ENCODE measurements around the gene MAGI2. TPM values are rescaled to one million over a fixed set of nuclear protein-coding genes. Genes with fewer than 3 reads are reported as not detected.

Gene MAGI2
- total RNA-seq, 4 donors from 2014 or later: 0.98 to 4.8 (median 2.5) TPM

DNA sequence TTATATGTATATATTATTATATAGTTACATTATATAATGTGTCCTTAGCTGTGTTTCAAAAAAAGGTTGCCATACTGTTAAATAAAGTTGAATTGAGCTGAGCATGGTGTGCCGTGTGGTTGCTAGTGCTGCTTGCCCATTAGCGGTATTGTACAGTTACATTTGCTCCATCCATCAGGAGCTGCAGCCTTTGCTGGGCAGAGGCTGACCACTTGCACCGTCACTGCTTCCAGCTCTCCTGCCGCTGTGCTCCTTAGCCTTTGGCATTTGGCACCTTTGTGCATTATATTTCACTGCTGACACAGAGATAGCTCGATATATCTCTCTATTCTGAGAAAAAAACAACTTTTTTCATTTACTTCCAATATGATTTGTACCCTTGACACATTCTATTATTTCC, 1282.7 kb downstream of the MAGI2 start:
- no peaks in the 10 kb centered on the region for H3K36me3 ChIP-seq

DNA sequence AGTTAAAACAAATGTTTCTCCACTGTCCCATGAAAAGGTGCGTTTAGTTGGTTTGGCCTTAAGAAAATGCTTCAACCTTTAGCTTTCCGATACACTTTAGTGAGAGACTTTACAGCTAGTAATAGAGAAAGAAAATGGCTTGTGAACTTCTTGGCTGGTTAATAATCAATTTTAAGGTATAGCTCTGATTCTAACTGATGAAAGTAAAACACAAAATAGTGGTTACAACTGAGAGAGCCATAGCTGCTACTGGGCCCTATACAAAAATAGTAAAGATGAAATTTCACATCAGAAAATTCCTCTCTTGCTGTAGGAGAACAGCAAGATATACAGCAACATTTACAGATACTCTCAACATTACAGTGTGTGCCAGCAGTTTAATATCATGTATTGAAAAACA, 1283.5 kb downstream of the MAGI2 start:
- Histone ChIP-seq H3K27ac (no peak overlapping the region), H3K36me3 (no peaks in the 10 kb centered on the region), H3K27me3 (no peaks in the 10 kb centered on the region), H3K4me1 (no peaks in the 10 kb centered on the region), H3K4me3 (no peak overlapping the region), H3K9me3 (no peaks in the 10 kb centered on the region)
- no peak for TF ChIP-seq EP300 (IDR thresholded peaks at IDR 0.05)
- TF ChIP-seq POLR2AphosphoS5 (IDR thresholded peaks at IDR 0.05): no peak
- no peak for TF ChIP-seq POLR2A (IDR thresholded peaks at IDR 0.05)
- TF ChIP-seq, protein P1, sequence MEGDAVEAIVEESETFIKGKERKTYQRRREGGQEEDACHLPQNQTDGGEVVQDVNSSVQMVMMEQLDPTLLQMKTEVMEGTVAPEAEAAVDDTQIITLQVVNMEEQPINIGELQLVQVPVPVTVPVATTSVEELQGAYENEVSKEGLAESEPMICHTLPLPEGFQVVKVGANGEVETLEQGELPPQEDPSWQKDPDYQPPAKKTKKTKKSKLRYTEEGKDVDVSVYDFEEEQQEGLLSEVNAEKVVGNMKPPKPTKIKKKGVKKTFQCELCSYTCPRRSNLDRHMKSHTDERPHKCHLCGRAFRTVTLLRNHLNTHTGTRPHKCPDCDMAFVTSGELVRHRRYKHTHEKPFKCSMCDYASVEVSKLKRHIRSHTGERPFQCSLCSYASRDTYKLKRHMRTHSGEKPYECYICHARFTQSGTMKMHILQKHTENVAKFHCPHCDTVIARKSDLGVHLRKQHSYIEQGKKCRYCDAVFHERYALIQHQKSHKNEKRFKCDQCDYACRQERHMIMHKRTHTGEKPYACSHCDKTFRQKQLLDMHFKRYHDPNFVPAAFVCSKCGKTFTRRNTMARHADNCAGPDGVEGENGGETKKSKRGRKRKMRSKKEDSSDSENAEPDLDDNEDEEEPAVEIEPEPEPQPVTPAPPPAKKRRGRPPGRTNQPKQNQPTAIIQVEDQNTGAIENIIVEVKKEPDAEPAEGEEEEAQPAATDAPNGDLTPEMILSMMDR (IDR thresholded peaks at IDR 0.05): no peak
- no peak for DNase-seq (ENCODE audit: low spot score in 2 of 2)
- 95% methylated on average over 2 of the region's 2 CpGs for WGBS

More for the DNA sequence above, 1282.7 kb downstream of the MAGI2 start:
- H3K4me1 ChIP-seq: peaks cover under 1% of the 10 kb centered on the region
- no peaks in the 10 kb centered on the region for H3K9me3 ChIP-seq
- no peak for DNase-seq (ENCODE audit: low spot score in 2 of 2)
- no peaks in the 10 kb centered on the region for H3K27me3 ChIP-seq
- 89% methylated on average over 5 of the region's 5 CpGs for WGBS
- H3K4me3 ChIP-seq: no peak overlapping the region
- TF ChIP-seq POLR2A (IDR thresholded peaks at IDR 0.05) (no peak), EP300 (IDR thresholded peaks at IDR 0.05) (no peak), POLR2AphosphoS5 (IDR thresholded peaks at IDR 0.05) (no peak)
- TF ChIP-seq, protein P1 (IDR thresholded peaks at IDR 0.05): no peak
- H3K27ac ChIP-seq: no peak overlapping the region

DNA sequence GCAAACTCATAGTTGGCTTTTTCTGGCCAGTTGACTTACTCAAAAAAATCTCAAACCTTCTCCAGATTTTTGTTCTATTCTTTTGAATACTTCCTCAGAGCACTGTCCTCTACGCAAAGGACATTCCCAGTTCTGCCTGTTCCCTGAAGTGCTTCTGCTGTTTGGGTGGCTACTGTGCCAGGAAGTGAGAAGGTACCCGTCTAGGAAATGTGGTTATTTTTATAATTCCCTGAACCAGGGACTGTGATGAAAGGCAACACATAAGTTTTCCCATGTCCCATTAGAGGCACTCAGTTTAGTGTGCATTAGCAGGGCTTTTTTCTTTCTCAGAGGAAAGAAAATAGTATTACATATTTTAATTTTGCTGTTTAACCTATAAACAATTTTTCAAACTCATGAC, 1284.6 kb downstream of the MAGI2 start:
- Histone ChIP-seq H3K27me3 (no peaks in the 10 kb centered on the region), H3K9me3 (no peaks in the 10 kb centered on the region), H3K27ac (no peak overlapping the region), H3K4me3 (no peak overlapping the region), H3K36me3 (no peaks in the 10 kb centered on the region), H3K4me1 (no peaks in the 10 kb centered on the region)
- TF ChIP-seq, protein P1 (IDR thresholded peaks at IDR 0.05): no peak
- no peak for TF ChIP-seq POLR2A (IDR thresholded peaks at IDR 0.05)
- TF ChIP-seq EP300 (IDR thresholded peaks at IDR 0.05): no peak
- no peak for TF ChIP-seq POLR2AphosphoS5 (IDR thresholded peaks at IDR 0.05)
- DNase-seq (ENCODE audit: low spot score in 2 of 2): no peak
- 68% methylated on average over 2 of the region's 2 CpGs for WGBS

DNA sequence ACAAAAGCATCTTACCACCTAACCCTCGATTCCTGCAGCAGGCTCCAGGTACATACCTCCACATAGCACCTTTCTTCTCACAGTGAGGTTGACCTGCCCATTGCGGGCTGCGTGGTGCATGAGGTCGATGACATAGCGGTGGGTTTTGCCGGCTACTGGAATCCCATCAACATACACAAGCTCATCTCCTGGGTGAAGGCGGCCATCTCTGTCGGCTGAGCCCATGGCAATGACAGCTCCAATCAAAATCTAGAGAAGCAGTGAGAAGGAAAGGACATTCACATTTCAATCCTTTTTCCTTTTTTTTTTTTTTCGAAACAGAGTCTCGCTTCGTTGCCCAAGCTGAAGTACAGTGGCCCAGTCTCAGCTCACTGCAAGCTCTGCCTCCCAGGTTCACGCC, 1285.6 kb downstream of the MAGI2 start:
- H3K4me1 ChIP-seq: no peaks in the 10 kb centered on the region
- no peaks in the 10 kb centered on the region for H3K9me3 ChIP-seq
- no peaks in the 10 kb centered on the region for H3K36me3 ChIP-seq
- no peak overlapping the region for H3K4me3 ChIP-seq
- TF ChIP-seq EP300 (IDR thresholded peaks at IDR 0.05) (no peak), POLR2AphosphoS5 (IDR thresholded peaks at IDR 0.05) (no peak), POLR2A (IDR thresholded peaks at IDR 0.05) (no peak)
- TF ChIP-seq, protein P1 (IDR thresholded peaks at IDR 0.05): no peak
- DNase-seq (ENCODE audit: low spot score in 2 of 2): no peak
- 96% methylated on average over 12 of the region's 12 CpGs for WGBS
- H3K27me3 ChIP-seq: no peaks in the 10 kb centered on the region
- no peak overlapping the region for H3K27ac ChIP-seq

DNA sequence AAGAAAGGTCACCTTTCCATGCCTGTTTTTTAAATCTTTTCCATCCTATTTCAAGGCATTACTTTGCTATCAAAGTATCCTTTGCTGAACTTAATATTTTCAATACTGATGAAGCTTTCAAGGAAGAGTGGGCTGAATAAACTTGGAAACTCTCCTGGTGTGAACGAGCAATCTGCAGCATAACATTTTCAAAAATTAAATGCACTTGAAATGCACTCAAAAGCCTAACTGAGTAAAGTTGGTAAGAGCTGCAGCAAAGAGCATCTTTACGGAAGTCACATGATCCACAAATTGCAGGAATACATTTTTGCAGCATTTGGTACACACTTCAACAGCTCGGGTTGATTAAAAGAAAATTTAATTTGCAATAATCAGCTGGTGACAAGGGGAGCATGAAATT, 1287.6 kb downstream of the MAGI2 start:
- no peak for TF ChIP-seq POLR2AphosphoS5 (IDR thresholded peaks at IDR 0.05)
- TF ChIP-seq, protein P1 (IDR thresholded peaks at IDR 0.05): no peak
- no peak for TF ChIP-seq POLR2A (IDR thresholded peaks at IDR 0.05)
- no peak for TF ChIP-seq EP300 (IDR thresholded peaks at IDR 0.05)

More for the DNA sequence above, 1287.6 kb downstream of the MAGI2 start:
- 85% methylated on average over 3 of the region's 3 CpGs for WGBS
- no peak for DNase-seq (ENCODE audit: low spot score in 2 of 2)
- Histone ChIP-seq H3K4me3 (no peak overlapping the region), H3K27ac (no peak overlapping the region), H3K9me3 (no peaks in the 10 kb centered on the region), H3K4me1 (no peaks in the 10 kb centered on the region), H3K27me3 (no peaks in the 10 kb centered on the region), H3K36me3 (no peaks in the 10 kb centered on the region)

Data from suprapubic skin (tissue), 4 donors.